Skin epidermis (tissue), 12 donors: ENCODE results near the gene NXPH4.

Experiments
- H3K27ac ChIP-seq, 21 experiments: fragments of 200-600 bp; sonication (generic) in 11 of 21; one replicate each; pipeline ENCODE4 v1.5.0; 2020; ENCODE audit warnings: mild to moderate bottlenecking in 3 of 21, inconsistent platforms in 2 of 21, moderate library complexity in 2 of 21
- H3K4me3 ChIP-seq, 7 experiments: fragments of 200-600 bp; sonication (generic) in 2 of 7; one replicate each; pipeline ENCODE4 v1.5.0; 2020; ENCODE audit warnings: inconsistent platforms in 2 of 7, mild to moderate bottlenecking in 2 of 7, moderate library complexity in 1 of 7

The NXPH4 gene

DNA sequence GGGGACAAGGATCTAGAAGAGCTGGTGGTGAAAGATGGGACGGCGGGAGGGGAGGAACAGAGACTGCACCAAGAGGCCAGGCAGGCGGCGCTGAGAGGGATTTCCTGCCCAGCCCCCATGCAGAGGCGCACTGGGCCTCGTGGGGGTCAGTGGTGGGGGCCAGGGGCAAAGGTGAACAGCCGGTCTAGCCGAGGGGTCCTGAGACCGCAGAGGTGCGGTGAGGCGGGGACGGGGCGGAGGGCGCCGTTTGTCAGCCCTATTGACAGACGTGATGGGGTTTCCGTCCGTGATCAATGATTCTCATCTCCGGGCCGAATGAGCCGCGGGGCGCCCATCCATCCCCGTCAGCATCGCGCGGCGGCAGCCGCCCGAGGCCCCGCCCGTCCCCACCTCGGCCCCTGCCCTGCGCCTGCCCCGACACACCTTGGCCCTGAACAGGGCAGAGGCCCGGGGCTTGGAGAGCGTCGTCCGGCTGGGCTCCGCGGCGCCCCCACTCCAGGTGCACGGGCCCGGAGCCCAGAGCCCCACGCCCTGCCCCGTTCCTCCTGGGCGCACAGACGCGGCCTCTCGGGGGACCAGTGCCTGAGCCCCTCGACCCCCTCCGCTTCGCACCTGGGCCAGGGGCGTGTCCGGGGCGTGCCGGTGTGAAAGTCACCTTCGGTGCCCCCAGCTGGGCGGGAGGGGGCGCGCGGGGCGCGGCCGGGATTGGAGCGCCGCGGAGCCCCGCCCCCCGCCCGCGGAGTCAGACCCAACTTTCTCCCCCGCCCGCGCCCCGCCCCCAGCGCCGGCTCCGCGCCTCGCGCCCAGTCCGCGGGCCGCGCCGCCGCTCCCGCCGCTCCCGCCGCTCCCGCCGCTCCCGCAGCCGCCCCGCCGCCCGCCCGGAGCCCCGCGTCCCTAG, at the start of gene NXPH4:
Gene NXPH4 (plus strand): TSS at position 781 of the 898 bp plus-strand sequence. CDS start 176 bp downstream, outside the sequence.
- peak within 1 kb of the TSS in 4 of 21 experiments; percentile 21 to 76 (median 46) for H3K27ac ChIP-seq
- H3K4me3 ChIP-seq, result peak within 1 kb of the TSS; percentile 28 to 52 (median 33)

DNA sequence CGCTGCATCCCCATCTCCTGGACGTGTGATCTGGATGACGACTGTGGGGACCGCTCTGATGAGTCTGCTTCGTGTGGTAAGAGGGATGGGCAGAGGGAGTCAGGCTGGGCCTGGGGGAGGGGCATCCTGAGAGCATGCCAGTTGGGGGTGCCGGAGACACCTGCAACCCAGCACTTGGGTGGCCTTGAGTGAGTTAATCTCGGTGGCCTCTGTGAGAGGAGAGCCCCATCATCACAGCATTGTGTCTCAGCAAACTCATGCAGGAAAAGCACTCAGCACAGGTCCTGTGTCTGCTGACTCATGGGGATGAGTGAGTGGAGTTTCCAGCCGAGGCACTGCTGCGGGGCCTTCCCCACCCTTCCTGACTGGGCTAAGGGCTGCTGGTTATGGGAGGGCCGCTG, 49.6 kb upstream of the NXPH4 start:
- H3K4me3 ChIP-seq, result no peak overlapping the region
- peak overlapping the region in 12 of 21 experiments; percentile 8 to 75 (median 34) for H3K27ac ChIP-seq

DNA sequence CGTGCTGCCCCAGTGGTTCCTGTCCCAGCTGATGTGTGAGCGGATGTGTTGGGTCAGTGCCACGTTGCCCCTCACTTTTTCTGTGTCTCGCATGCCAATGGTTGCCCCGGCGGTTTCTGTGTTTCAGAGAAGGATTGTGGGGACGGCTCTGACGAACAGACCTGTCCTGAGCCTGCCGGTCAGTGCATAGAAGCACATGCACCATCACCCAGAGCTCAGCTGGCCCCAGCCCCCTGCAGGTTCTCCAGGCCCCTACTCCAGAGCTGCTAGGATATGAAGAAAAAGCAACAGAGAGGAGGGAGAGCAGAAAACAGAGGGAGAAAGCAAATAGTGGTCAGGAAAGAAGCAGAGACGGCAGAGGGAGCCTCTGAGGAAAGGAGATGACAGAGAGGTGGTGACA, 48.5 kb upstream of the NXPH4 start:
- H3K27ac ChIP-seq, result peak overlapping the region in 7 of 21 experiments; percentile 11 to 75 (median 49)
- H3K4me3 ChIP-seq, result no peak overlapping the region

DNA sequence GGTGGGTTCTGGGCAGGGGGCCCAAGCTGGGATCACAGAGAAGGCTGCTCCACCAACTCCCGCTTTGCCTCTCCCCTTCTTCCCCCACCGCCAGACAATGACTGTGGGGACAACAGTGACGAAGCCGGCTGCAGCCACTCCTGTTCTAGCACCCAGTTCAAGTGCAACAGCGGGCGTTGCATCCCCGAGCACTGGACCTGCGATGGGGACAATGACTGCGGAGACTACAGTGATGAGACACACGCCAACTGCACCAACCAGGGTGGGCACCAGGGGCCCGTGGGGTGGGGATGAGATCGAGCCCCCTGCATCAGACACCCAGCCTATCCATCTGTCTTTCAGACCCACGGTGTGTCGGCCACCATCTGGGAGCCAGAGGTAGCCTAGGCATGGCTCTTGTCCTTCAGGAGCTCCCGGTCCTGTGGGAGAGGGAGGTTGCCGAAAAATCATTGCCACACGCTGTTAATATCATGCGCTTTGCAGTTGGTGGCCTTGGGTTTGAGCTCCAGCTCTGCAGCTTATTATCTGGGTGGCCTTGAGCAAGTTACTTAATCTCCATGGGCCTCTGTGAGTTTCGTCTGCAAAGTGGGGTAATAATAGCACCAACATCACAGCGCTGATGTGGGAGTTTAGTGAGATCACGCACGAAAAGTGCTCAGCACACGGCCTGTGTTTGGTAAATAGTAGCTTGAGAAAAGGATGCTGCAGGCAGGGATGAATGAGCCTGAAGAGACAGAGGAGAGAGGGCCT, 47.4 kb upstream of the NXPH4 start:
- H3K27ac ChIP-seq, result peak overlapping the region in 4 of 21 experiments; percentile 8 to 37 (median 18)

GRCh38 chr12:57169969-57170368, 46.6 kb upstream of the NXPH4 start:
- Histone ChIP-seq H3K27ac (peak overlapping the region in 4 of 21 experiments; percentile 8 to 37 (median 18)), H3K4me3 (no peak overlapping the region)

More for the DNA sequence above, 47.4 kb upstream of the NXPH4 start:
- H3K4me3 ChIP-seq, result no peak overlapping the region

- peak overlapping the region in 6 of 21 experiments; percentile 3 to 47 (median 32) for H3K27ac ChIP-seq
Measured at GRCh38 chr12:57170408-57170807, 46.2 kb upstream of the NXPH4 start.

GRCh38 chr12:57170927-57171326, 45.7 kb upstream of the NXPH4 start:
- Histone ChIP-seq H3K4me3 (no peak overlapping the region), H3K27ac (peak overlapping the region in 7 of 21 experiments; percentile 3 to 47 (median 29))

More at GRCh38 chr12:57170408-57170807, 46.2 kb upstream of the NXPH4 start:
- no peak overlapping the region for H3K4me3 ChIP-seq

- Histone ChIP-seq H3K4me3 (no peak overlapping the region), H3K27ac (peak overlapping the region in 6 of 21 experiments; percentile 7 to 36 (median 14))
Measured at GRCh38 chr12:57171668-57172067, 44.9 kb upstream of the NXPH4 start.

- Histone ChIP-seq H3K27ac (no peak overlapping the region), H3K4me3 (no peak overlapping the region)
Measured at GRCh38 chr12:57173089-57173488, 43.5 kb upstream of the NXPH4 start.

- H3K4me3 ChIP-seq, result no peak overlapping the region
Measured at GRCh38 chr12:57173683-57174082, 42.9 kb upstream of the NXPH4 start.

GRCh38 chr12:57175428-57176138, 41.0 kb upstream of the NXPH4 start:
- Histone ChIP-seq H3K27ac (peak overlapping the region in 15 of 21 experiments; percentile 5 to 70 (median 50)), H3K4me3 (no peak overlapping the region)

More at GRCh38 chr12:57173683-57174082, 42.9 kb upstream of the NXPH4 start:
- H3K27ac ChIP-seq, result no peak overlapping the region

DNA sequence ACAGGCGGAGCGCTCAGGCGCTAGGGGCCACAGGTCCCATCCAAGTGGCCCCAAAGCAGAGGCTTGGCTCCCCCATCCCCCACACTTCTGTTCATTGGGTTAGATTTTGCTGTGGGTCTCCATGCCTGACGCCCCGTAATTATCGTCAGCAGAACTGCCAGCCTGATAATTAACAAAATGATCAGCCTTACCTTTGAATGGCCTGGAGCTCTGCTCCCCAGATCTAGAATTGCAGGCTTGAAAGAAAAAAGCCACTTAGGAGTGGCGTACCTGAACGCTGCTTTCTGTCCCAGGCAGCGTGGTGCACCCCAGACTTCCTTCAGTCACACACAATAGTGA, 40.5 kb upstream of the NXPH4 start:
- H3K4me3 ChIP-seq, result no peak overlapping the region

GRCh38 chr12:57176846-57177245, 39.7 kb upstream of the NXPH4 start:
- H3K4me3 ChIP-seq, result no peak overlapping the region
- H3K27ac ChIP-seq, result peak overlapping the region in 6 of 21 experiments; percentile 5 to 70 (median 54)

More for the DNA sequence above, 40.5 kb upstream of the NXPH4 start:
- peak overlapping the region in 15 of 21 experiments; percentile 5 to 70 (median 50) for H3K27ac ChIP-seq

DNA sequence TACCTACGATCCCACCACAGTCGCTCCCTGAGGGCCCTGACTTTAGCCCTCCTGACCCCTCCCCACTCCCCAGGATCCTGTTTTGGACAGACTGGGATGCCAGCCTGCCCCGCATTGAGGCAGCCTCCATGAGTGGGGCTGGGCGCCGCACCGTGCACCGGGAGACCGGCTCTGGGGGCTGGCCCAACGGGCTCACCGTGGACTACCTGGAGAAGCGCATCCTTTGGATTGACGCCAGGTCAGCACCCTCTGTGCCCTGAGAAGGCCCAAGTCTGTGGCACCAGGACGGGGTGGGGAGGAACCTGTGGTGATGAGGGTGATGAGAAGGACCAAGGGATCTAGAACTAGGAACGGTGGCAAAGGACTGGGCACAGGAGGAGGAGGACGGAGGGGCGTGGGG, 39.2 kb upstream of the NXPH4 start:
- H3K27ac ChIP-seq, result peak overlapping the region in 1 of 21 experiments; percentile 29

DNA sequence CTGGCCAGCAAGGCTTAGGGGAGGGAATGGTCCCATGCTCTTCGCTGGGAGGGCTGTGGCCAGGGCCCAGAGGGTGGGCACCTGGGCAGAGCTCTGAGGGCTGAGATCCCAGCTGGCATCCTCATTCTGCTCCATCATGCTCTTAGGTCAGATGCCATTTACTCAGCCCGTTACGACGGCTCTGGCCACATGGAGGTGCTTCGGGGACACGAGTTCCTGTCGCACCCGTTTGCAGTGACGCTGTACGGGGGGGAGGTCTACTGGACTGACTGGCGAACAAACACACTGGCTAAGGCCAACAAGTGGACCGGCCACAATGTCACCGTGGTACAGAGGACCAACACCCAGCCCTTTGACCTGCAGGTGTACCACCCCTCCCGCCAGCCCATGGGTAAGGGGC, 38.4 kb upstream of the NXPH4 start:
- Histone ChIP-seq H3K4me3 (no peak overlapping the region), H3K27ac (no peak overlapping the region)

More for the DNA sequence above, 39.2 kb upstream of the NXPH4 start:
- no peak overlapping the region for H3K4me3 ChIP-seq

DNA sequence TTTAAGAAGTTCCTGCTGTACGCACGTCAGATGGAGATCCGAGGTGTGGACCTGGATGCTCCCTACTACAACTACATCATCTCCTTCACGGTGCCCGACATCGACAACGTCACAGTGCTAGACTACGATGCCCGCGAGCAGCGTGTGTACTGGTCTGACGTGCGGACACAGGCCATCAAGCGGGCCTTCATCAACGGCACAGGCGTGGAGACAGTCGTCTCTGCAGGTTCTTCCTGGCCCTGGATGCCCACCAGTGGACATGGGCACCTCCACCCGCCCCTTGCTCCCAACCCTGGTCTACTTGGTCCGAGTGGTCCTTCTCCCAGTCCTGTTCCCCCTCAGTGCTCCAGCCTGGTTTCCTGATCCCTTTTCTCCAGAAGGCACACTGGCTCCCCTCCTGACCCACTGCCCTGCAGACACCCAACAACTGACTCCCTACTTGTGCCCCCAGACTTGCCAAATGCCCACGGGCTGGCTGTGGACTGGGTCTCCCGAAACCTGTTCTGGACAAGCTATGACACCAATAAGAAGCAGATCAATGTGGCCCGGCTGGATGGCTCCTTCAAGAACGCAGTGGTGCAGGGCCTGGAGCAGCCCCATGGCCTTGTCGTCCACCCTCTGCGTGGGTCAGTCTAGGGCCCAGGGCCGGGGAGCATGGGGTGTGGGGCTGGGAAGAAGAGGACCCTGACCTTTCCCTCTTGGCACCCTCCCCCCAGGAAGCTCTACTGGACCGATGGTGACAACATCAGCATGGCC, 37.1 kb upstream of the NXPH4 start:
- H3K27ac ChIP-seq, result peak overlapping the region in 1 of 21 experiments; percentile 55
- H3K4me3 ChIP-seq, result no peak overlapping the region

DNA sequence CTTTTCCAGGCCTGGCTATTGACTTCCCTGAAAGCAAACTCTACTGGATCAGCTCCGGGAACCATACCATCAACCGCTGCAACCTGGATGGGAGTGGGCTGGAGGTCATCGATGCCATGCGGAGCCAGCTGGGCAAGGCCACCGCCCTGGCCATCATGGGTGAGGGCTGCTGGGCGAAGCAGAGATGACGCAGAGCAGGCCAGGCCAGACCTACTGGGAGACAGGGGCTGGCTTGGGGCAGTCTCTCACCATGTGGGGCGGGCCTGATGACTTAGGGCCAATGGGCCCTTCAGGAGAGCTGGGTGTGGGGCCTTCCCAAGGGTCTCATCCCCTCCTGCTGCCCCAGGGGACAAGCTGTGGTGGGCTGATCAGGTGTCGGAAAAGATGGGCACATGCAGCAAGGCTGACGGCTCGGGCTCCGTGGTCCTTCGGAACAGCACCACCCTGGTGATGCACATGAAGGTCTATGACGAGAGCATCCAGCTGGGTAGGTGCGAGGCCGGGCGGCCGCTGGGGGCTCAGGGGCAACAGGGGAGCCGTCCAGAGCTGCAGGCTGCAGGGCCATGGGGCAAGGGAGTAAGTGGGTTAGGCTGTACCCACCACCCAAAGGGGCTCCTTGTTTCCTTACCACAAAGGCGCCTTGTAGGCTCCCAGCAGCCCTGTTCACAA, 36.1 kb upstream of the NXPH4 start:
- Histone ChIP-seq H3K4me3 (no peak overlapping the region), H3K27ac (peak overlapping the region in 8 of 21 experiments; percentile 6 to 67 (median 32))

DNA sequence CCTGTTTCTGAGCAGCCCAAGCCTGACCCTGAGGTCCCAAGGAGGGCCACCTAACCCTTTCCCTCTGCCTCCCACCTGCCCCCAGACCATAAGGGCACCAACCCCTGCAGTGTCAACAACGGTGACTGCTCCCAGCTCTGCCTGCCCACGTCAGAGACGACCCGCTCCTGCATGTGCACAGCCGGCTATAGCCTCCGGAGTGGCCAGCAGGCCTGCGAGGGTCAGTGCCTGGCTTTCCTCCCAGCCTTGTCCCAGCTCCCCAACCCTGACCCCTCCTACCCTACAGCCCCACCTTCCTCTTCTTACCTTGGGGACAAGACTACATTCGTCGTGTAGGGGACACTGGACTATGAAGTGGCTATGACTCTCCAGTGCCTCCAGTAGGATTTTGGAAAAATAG, 35.5 kb upstream of the NXPH4 start:
- Histone ChIP-seq H3K4me3 (no peak overlapping the region), H3K27ac (peak overlapping the region in 11 of 21 experiments; percentile 2 to 67 (median 29))
